Fibroblast of pulmonary artery (primary cell): ENCODE measurements around the gene POP7.
A peak's percentile ranks its signal among the peaks of the same experiment; 100 is the strongest.
"Not testable (repeated sequence)": the region's sequence is repeated elsewhere in the genome, so short reads cannot be mapped to it uniquely, and the experiment has no call there.

ENCODE experiments used
- DNase-seq: peaks from one replicate; pipeline ENCODE4 v3.0.0-alpha.2; 2010; ENCODE audit warnings: low read depth
- H3K4me3 ChIP-seq: replicated peaks from 2 replicates; pipeline ENCODE4 v1.5.1; 2011; ENCODE audit warnings: low read depth, mild to moderate bottlenecking, control low read depth, low read length, moderate library complexity
- TF ChIP-seq, protein P1 (sequence below): IDR thresholded peaks from 2 replicates; pipeline ENCODE4 v1.5.1; 2011; ENCODE audit warnings: mild to moderate bottlenecking, control low read depth, low read length, inconsistent platforms; ENCODE audit errors: missing control alignments

The POP7 gene

DNA sequence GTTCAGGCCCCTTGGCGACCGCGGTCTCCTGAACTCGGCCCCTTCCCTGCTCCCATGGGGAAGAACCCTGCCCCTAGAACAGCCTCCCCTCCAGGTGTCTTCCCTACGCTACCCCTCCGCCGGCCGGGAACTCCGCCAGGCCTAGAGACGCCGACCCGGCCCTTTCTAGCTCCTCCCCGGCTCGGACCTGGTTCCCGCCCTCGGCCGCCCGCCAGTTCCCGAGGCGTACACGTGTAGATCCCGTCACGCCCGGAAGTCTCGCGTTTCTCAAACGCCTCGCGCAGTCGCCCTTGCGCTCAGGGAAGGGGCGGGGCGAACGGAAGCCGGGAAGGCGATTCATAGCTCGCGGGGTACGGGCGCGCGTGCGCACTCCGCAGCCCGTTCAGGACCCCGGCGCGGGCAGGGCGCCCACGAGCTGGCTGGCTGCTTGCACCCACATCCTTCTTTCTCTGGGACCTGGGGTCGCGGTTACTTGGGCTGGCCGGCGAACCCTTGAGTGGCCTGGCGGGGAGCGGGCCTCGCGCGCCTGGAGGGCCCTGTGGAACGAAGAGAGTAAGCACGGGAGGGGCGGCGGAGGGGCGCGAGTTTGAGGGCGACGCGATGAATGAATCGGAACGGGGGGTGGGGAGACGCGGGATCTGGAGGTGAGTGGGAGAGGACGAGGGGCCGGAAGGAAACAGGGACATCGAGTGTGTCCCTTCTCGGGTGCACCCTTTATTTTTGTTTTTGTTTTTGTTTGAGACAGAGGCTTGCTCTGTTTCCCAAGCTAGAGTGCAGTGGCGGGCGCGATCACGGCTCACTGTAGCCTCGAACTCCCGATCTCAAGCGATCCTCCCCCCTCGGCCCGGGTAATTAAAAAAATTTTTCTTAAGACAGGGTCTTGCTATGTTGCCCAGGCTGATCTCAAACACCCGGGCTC, at the start of gene POP7:
POP7 (plus strand) TSS at position 369 of the 919 bp plus-strand sequence. CDS start 710 bp downstream, outside the sequence.
- TF ChIP-seq, protein P1, sequence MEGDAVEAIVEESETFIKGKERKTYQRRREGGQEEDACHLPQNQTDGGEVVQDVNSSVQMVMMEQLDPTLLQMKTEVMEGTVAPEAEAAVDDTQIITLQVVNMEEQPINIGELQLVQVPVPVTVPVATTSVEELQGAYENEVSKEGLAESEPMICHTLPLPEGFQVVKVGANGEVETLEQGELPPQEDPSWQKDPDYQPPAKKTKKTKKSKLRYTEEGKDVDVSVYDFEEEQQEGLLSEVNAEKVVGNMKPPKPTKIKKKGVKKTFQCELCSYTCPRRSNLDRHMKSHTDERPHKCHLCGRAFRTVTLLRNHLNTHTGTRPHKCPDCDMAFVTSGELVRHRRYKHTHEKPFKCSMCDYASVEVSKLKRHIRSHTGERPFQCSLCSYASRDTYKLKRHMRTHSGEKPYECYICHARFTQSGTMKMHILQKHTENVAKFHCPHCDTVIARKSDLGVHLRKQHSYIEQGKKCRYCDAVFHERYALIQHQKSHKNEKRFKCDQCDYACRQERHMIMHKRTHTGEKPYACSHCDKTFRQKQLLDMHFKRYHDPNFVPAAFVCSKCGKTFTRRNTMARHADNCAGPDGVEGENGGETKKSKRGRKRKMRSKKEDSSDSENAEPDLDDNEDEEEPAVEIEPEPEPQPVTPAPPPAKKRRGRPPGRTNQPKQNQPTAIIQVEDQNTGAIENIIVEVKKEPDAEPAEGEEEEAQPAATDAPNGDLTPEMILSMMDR, result no peak
- DNase-seq, result peak; percentile 99
- peak within 1 kb of the TSS; percentile 91 for H3K4me3 ChIP-seq

DNA sequence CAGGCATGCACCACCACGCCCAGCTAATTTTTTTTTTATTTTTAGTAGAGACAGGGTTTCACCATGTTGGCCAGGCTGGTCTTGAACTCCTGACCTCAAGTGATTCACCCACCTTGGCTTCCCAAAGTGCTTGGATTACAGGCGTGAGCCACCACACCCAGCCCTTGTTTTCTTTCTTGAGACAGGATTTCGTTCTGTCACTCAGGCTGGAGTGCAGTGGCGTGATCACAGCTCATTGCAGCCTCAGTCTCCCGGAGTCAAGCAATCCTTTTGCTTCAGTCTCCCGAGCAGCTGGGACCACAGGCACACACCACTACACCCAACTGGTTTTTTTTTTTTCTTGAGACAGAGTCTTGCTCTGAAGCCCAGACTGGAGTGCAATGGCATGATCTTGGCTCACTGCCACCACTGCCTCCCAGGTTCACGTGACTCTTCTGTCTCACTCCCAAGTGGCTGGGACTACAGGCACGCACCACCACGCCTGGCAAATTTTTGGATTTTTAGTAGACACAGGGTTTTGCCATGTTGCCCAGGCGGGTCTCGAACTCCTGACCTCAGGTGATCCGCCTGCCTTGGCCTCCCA, 43.6 kb upstream of the POP7 start:
- DNase-seq, H3K4me3 ChIP-seq: not testable (repeated sequence)

DNA sequence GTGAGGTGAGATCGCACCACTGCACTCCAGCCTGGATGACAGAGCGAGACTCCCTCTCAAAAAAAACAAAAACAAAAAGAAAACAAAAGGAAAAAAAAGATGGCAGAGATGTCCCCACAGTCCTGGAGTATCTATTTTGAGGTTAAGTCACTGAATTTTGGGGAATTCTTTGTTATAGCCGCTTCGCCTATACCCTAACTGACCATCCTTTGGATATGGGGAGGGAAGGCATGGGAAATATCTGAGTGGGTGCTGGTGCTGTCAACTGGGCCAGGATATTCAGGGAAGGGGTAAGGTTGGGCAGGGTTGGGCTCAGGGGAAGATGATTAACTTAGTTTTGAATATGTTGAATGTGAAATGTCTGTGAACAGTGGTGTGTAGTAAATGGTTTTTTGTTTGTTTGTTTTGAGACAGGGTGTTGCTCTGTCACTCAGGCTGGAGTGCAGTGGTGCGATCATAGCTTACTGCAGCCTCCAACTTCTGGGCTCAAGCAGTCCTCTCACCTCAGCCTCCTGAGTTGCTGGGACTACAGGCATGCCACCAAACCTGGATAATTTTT, 40.7 kb upstream of the POP7 start:
- TF ChIP-seq, protein P1, result no peak
- no peak for DNase-seq
- H3K4me3 ChIP-seq, result no peak overlapping the region

DNA sequence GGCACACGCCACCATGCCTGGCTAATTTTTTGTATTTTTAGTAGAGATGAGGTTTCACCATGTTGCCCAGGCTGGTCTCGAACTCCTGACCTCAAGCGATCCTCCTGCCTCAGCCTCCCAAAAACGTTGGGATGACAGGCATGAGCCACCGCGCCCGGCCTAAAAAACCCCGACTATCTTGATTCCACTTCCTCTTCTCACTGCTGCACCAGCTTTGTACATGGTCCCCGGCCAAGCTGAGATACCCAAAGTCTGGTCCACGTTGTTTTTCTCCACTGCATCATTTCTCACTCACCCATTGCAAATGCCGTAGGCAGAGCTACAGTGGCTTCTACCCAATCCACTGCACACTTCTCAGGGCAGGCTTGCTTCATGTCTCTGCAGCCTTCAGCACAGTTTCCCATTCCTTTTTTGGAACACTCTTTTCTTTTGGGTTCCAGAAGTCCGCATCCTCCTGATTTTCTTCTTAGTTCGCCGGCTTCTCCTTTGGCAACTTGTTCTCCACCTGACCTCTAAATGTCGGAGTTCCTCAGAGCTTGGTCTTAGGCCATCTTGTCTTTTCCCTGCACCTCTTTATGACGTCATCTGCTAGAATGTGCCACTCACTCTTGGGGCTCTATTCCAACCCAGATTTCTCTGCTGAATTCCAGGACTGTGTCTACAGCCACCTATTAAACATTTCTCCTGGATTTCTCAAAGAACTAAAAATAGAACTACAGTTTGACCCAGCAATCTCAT, 38.4 kb upstream of the POP7 start:
- H3K4me3 ChIP-seq, result no peak overlapping the region
- TF ChIP-seq, protein P1, result no peak
- no peak for DNase-seq

DNA sequence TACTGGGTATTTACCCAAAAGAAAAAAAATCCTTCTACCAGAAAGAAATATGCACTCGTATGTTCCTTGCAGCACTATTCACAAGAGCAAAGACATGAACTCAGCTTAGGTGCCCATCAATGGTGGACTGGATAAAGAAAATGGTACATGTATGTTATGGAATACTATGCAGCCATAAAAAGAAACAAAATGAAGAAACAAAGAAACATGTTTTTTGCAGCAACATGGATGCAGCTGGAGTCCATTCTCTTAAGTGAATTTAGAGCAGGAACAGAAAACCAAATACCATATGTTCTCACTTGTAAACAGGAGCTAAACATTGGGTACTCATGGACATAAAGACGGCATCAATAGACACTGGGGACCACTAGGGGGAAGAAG, 37.9 kb upstream of the POP7 start:
- H3K4me3 ChIP-seq, result no peak overlapping the region
- DNase-seq, result no peak
- TF ChIP-seq, protein P1, result no peak

DNA sequence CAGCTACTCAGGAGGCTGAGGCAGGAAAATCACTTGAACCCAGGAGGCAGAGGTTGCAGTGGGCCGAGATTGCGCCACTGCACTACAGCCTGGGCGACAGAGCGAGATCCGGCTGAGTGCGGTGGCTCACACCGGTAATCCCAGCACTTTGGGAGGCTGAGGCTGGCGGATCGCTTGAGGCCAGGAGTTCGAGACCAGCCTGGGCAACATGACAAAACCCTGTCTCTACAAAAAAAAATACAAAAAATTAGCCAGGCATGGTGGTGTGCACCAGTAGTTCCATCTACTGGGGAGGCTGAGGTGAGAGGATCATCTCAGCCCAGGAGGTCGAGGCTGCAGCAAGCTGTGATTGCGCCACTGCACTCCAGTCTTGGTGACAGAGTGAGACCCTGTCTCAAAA, 36.8 kb upstream of the POP7 start:
- not testable (repeated sequence) for H3K4me3 ChIP-seq, DNase-seq

DNA sequence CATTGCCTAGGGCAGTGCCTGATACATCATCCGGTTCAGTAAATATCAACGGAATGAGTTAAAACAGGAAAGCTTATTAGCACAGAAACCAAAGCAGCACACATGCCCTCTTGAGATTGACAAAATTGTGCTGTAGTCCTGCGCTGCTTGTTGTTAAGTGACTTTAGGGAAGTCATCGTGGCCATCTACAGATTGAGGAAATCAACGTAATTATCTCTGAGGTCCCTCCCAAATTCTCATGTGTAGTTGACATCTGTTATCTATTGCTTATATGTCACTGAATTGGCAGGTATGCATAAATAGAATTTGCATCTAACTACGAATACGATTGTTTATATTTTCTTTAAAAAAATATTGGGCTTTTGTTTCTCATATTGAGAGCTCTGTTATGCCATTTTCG, 35.8 kb upstream of the POP7 start:
- H3K4me3 ChIP-seq, result no peak overlapping the region
- TF ChIP-seq, protein P1, result no peak
- no peak for DNase-seq
